ENCODE measurements around the gene EFNA4. TPM values are rescaled to one million over a fixed set of nuclear protein-coding genes. Genes with fewer than 3 reads are reported as not detected.

EFNA4 gene
- total RNA-seq, 1 donor from 2014 or later, result 10.1 TPM

DNA sequence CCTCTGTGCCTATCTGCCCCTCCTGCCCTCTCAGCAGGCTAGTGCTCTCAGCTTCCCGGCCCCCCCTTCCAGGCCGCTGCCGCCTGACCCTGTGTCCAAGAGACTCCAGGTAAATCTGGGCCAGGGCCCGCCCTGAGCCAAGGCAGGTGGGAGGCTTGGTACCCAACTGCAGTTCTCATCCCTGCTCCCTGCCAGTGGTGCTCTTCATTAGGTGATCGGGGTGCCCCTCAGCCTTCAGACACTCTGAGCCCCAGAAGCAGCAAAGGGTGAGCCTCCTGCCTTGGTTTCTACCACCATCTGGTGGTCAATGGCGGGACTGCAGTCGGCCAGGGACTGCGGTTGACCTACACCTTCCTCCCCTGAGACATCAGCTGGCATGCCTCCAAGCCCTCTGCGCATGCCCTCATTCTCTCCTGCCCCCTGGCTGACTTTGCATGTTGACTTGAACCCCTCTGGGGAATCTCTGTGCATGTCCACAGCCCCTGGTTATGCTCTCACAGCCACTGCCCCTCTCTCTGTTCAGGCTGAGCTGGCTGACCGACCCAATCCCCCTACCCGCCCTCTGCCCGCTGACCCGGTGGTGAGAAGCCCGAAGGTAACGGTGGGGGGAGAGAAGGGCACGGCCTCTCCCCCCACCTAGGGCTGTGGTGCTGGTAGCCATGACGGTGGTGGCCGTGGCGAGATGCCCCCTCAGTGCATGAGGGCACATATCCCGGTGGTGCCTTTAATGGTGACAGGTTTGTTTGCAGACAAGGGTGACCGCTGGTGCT, 2.0 kb upstream of the EFNA4 start:
- Mint-ChIP-seq H3K4me1 (ENCODE audit: unreplicated experiment) (peaks cover 30% of the 10 kb centered on the region), H3K36me3 (ENCODE audit: unreplicated experiment) (peaks cover 8% of the 10 kb centered on the region), H3K27me3 (ENCODE audit: unreplicated experiment) (no peaks in the 10 kb centered on the region), H3K27ac (ENCODE audit: unreplicated experiment) (no peak overlapping the region), H3K9me3 (ENCODE audit: unreplicated experiment) (no peaks in the 10 kb centered on the region), H3K4me3 (ENCODE audit: unreplicated experiment) (no peak overlapping the region)
- TF ChIP-seq, protein P1, sequence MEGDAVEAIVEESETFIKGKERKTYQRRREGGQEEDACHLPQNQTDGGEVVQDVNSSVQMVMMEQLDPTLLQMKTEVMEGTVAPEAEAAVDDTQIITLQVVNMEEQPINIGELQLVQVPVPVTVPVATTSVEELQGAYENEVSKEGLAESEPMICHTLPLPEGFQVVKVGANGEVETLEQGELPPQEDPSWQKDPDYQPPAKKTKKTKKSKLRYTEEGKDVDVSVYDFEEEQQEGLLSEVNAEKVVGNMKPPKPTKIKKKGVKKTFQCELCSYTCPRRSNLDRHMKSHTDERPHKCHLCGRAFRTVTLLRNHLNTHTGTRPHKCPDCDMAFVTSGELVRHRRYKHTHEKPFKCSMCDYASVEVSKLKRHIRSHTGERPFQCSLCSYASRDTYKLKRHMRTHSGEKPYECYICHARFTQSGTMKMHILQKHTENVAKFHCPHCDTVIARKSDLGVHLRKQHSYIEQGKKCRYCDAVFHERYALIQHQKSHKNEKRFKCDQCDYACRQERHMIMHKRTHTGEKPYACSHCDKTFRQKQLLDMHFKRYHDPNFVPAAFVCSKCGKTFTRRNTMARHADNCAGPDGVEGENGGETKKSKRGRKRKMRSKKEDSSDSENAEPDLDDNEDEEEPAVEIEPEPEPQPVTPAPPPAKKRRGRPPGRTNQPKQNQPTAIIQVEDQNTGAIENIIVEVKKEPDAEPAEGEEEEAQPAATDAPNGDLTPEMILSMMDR (IDR thresholded peaks at IDR 0.05), result peak; percentile 97
- peak; percentile 96 for DNase-seq (ENCODE audit: extremely low spot score, unreplicated experiment)

DNA sequence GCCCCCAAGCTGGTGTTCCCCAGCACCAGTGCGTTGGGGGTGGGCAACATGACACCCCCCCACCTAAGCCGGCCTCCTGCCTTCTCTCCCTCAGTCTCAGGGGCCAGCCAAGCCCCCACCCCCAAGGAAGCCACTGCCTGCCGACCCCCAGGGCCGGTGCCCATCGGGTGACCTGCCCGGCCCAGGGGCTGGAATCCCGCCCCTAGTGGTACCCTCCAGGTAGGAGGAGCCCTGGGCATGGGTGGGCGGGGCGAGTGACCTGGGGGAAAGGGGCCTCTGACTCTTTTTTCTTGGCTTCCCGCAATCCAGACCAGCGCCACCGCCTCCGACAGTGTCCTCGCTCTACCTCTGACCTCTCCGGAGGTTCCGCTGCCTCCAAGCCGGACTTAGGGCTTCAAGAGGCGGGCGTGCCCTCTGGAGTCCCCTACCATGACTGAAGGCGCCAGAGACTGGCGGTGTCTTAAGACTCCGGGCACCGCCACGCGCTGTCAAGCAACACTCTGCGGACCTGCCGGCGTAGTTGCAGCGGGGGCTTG, 1.3 kb upstream of the EFNA4 start:
- Mint-ChIP-seq H3K4me1 (ENCODE audit: unreplicated experiment) (peaks cover 30% of the 10 kb centered on the region), H3K9me3 (ENCODE audit: unreplicated experiment) (no peaks in the 10 kb centered on the region), H3K27ac (ENCODE audit: unreplicated experiment) (no peak overlapping the region), H3K27me3 (ENCODE audit: unreplicated experiment) (no peaks in the 10 kb centered on the region), H3K4me3 (ENCODE audit: unreplicated experiment) (no peak overlapping the region), H3K36me3 (ENCODE audit: unreplicated experiment) (peaks cover 8% of the 10 kb centered on the region)
- TF ChIP-seq, protein P1 (IDR thresholded peaks at IDR 0.05), result no peak
- DNase-seq (ENCODE audit: extremely low spot score, unreplicated experiment), result no peak

DNA sequence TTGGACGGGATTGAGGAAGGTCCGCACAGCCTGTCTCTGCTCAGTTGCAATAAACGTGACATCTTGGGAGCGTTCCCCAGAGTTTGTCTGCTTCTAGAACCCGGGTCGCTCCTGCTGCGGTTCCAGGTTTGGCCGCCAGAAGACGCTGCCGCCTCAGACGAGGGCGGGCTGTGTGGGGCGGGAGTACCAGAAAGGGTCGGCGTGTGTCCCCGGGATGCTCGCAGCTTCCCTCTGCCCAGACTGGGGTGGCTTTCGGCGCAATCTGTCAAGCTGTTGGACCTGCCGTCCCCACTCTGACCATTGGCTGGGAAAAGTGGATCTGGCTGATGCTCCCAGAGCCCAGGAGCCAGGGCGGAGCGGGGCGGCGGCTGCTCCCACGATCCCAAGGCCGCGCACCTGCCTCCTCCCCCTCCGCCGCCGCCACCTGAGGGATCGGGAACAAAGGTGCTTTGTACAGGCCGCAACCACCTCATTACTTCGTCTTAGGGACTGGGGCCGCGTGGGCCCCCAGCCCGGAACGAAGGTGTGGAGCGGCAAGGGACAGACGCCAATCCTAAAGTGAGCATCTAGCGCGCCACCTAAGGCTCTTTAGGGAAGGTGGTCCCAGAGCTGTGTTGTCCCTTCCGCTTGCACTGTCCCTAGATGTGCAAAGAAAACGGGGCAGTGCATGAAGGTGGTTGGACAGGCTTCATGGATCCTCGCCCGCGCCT, 683 bp upstream of the EFNA4 start:
- H3K4me3 Mint-ChIP-seq (ENCODE audit: unreplicated experiment), result peak overlapping the region; percentile 89
- H3K9me3 Mint-ChIP-seq (ENCODE audit: unreplicated experiment), result no peaks in the 10 kb centered on the region
- no peak for DNase-seq (ENCODE audit: extremely low spot score, unreplicated experiment)
- H3K27me3 Mint-ChIP-seq (ENCODE audit: unreplicated experiment), result no peaks in the 10 kb centered on the region
- TF ChIP-seq, protein P1 (IDR thresholded peaks at IDR 0.05), result peak; percentile 77
- no peak overlapping the region for H3K27ac Mint-ChIP-seq (ENCODE audit: unreplicated experiment)
- H3K4me1 Mint-ChIP-seq (ENCODE audit: unreplicated experiment), result peaks cover 30% of the 10 kb centered on the region
- peaks cover 5% of the 10 kb centered on the region for H3K36me3 Mint-ChIP-seq (ENCODE audit: unreplicated experiment)

DNA sequence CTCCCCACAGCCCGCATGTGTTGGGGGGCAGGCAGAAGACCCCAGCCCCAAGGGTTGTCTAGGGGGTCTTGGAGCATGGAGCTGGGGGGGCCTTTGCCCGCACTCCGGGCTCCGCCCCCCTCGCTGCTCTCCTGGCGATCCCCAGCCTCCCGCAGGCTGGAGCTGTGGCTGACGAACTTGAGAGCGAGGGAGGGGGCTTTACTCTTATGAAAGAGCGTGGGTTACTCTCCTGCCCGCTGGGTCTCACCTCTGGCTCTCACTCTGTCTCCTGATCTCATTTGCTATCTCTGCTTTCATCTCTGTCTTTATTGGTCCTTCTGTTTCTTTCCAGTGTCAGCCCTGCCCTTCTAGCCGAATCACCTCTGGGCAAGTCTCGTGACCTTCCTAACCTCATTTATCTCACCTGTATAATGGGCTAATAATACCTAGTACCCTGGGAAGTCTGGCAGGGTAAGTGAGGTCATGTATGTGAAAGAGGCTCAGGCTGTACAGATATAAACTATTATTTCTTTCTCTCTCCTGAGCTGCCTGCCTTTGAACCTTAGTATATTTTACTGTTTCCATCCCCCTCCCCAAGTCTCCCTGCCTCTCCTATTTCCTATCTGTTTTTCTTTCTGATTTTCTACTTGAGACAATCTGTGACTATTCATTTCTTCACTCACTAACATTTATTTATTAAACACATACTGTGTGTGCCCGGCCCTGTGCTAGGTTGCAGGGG, 731 bp downstream of the EFNA4 start:
- Mint-ChIP-seq H3K9me3 (ENCODE audit: unreplicated experiment) (no peaks in the 10 kb centered on the region), H3K36me3 (ENCODE audit: unreplicated experiment) (no peaks in the 10 kb centered on the region), H3K4me3 (ENCODE audit: unreplicated experiment) (peak overlapping the region; percentile 71), H3K27me3 (ENCODE audit: unreplicated experiment) (no peaks in the 10 kb centered on the region), H3K4me1 (ENCODE audit: unreplicated experiment) (peaks cover 30% of the 10 kb centered on the region), H3K27ac (ENCODE audit: unreplicated experiment) (peak overlapping the region; percentile 3)
- no peak for DNase-seq (ENCODE audit: extremely low spot score, unreplicated experiment)
- TF ChIP-seq, protein P1 (IDR thresholded peaks at IDR 0.05), result no peak
